HG03280 (cell line): ENCODE data around the gene ACTN4.

Source experiments
- ATAC-seq: cut with Tn5 transposase; IDR thresholded peaks from one replicate; pipeline ENCODE4 v1.9.1; 2021; ENCODE audit warnings: mild to moderate bottlenecking, moderate library complexity; ENCODE audit not compliant: unreplicated experiment

ACTN4 gene

GRCh38 chr19:38635483-38636399 is 11.7 kb upstream of the ACTN4 start:
- no peak for ATAC-seq

- ATAC-seq: no peak
Measured at GRCh38 chr19:38638461-38638860, 9.0 kb upstream of the ACTN4 start.

GRCh38 chr19:38639679-38640078 is 7.8 kb upstream of the ACTN4 start:
- no peak for ATAC-seq

GRCh38 chr19:38640368-38640767 is 7.1 kb upstream of the ACTN4 start:
- no peak for ATAC-seq

GRCh38 chr19:38642176-38642575 is 5.3 kb upstream of the ACTN4 start:
- ATAC-seq: no peak

GRCh38 chr19:38644719-38645118 is 2.7 kb upstream of the ACTN4 start:
- ATAC-seq: no peak

- no peak for ATAC-seq
Measured at GRCh38 chr19:38647966-38648768, 718 bp downstream of the ACTN4 start.

GRCh38 chr19:38648769-38649304 is 1.4 kb downstream of the ACTN4 start:
- ATAC-seq: no peak

GRCh38 chr19:38649305-38650171 is 2.1 kb downstream of the ACTN4 start:
- ATAC-seq: no peak

GRCh38 chr19:38650172-38650775 is 2.8 kb downstream of the ACTN4 start:
- no peak for ATAC-seq

- no peak for ATAC-seq
Measured at GRCh38 chr19:38650911-38651584, 3.6 kb downstream of the ACTN4 start.

GRCh38 chr19:38653028-38653571 is 5.7 kb downstream of the ACTN4 start:
- ATAC-seq: no peak

- no peak for ATAC-seq
Measured at GRCh38 chr19:38654628-38655055, 7.2 kb downstream of the ACTN4 start.

GRCh38 chr19:38655148-38655824 is 7.8 kb downstream of the ACTN4 start:
- peak; percentile 49 for ATAC-seq

- no peak for ATAC-seq
Measured at GRCh38 chr19:38656171-38656981, 8.9 kb downstream of the ACTN4 start.

- no peak for ATAC-seq
Measured at GRCh38 chr19:38657633-38658222, 10.3 kb downstream of the ACTN4 start.

- ATAC-seq: no peak
Measured at GRCh38 chr19:38658462-38659306, 11.2 kb downstream of the ACTN4 start.
